CD4-positive, alpha-beta T cell treated with Interleukin-17A for 1 hour (primary cell): ENCODE measurements around the gene IL6.
"Not testable (repeated sequence)": the region's sequence is repeated elsewhere in the genome, so short reads cannot be mapped to it uniquely, and the experiment has no call there.

Experiments
- DNase-seq: peaks from one replicate; pipeline ENCODE4 v3.0.0-alpha.2; 2020

IL6 gene

DNA sequence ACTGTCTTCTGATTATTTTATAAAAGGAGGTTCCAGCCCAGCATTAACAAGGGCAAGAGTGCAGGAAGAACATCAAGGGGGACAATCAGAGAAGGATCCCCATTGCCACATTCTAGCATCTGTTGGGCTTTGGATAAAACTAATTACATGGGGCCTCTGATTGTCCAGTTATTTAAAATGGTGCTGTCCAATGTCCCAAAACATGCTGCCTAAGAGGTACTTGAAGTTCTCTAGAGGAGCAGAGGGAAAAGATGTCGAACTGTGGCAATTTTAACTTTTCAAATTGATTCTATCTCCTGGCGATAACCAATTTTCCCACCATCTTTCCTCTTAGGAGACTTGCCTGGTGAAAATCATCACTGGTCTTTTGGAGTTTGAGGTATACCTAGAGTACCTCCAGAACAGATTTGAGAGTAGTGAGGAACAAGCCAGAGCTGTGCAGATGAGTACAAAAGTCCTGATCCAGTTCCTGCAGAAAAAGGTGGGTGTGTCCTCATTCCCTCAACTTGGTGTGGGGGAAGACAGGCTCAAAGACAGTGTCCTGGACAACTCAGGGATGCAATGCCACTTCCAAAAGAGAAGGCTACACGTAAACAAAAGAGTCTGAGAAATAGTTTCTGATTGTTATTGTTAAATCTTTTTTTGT lies 2.3 kb downstream of the IL6 start:
- no peak for DNase-seq

DNA sequence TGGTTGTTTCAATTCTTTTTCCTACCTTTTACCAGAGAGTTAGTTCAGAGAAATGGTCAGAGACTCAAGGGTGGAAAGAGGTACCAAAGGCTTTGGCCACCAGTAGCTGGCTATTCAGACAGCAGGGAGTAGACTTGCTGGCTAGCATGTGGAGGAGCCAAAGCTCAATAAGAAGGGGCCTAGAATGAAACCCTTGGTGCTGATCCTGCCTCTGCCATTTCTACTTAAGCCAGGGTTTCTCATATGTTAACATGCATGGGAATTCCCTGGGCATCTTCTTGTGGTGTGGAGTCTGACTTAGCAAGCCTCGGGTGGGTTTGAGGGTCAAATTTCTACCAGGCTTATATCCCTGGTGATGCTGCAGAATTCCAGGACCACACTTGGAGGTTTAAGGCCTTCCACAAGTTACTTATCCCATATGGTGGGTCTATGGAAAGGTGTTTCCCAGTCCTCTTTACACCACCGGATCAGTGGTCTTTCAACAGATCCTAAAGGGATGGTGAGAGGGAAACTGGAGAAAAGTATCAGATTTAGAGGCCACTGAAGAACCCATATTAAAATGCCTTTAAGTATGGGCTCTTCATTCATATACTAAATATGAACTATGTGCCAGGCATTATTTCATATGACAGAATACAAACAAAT lies 3.2 kb downstream of the IL6 start:
- DNase-seq = no peak

DNA sequence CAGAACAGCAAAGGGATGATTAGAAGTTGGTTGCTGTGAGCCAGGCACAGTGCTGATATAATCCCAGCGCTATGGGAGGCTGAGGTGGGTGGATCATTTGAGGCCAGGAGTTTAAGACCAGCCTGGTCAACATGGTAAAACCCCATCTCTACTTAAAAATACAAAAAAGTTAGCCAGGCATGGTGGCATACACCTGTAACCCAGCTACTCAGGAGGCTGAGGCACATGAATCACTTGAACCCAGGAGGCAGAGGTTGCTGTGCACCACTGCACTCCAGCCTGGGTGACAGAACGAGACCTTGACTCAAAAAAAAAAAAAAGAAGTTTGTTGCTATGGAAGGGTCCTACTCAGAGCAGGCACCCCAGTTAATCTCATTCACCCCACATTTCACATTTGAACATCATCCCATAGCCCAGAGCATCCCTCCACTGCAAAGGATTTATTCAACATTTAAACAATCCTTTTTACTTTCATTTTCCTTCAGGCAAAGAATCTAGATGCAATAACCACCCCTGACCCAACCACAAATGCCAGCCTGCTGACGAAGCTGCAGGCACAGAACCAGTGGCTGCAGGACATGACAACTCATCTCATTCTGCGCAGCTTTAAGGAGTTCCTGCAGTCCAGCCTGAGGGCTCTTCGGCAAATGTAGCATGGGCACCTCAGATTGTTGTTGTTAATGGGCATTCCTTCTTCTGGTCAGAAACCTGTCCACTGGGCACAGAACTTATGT lies 4.1 kb downstream of the IL6 start:
- no peak for DNase-seq

GRCh38 chr7:22731766-22732165 lies 4.8 kb downstream of the IL6 start:
- no peak for DNase-seq

GRCh38 chr7:22732556-22733126 lies 5.6 kb downstream of the IL6 start:
- DNase-seq = no peak

DNA sequence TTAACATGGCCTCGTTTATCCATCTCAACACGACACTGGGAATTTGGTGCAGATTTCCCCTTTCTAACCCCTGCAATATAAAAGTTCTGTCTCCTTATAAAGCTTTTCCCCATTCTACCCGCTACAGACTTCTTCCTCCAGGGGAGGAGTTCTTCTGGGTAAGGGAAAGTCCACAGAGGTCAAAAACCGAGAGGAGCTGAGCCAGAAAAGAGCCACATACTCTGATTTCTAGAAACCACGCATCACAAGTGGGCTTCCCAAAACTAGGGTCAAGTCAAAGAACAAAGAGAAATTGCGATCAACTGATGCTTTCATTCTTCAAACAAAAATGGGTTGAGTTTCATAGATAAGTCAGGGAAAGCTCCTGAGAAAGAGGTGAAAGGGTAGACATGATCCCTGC lies 6.8 kb downstream of the IL6 start:
- DNase-seq = no peak

DNA sequence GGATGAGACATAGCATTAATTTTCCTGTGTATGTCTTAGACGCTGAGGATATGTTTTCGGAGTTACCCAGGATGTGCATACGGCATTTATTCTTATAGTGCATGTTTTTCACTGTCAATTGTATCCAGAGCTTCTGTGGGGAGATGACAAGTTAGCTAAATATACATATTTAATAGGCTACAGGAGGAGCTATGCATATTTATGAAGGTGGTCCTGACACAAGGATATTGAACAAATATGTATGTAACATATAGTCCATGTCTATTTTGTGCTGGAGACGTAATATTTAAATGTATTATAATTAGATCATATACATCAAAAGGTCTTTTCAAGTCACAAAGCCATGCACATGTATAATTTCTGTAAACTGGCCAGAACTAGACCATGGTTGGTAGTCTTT lies 16.0 kb downstream of the IL6 start:
- no peak for DNase-seq

GRCh38 chr7:22751341-22751740 lies 24.3 kb downstream of the IL6 start:
- DNase-seq = no peak

DNA sequence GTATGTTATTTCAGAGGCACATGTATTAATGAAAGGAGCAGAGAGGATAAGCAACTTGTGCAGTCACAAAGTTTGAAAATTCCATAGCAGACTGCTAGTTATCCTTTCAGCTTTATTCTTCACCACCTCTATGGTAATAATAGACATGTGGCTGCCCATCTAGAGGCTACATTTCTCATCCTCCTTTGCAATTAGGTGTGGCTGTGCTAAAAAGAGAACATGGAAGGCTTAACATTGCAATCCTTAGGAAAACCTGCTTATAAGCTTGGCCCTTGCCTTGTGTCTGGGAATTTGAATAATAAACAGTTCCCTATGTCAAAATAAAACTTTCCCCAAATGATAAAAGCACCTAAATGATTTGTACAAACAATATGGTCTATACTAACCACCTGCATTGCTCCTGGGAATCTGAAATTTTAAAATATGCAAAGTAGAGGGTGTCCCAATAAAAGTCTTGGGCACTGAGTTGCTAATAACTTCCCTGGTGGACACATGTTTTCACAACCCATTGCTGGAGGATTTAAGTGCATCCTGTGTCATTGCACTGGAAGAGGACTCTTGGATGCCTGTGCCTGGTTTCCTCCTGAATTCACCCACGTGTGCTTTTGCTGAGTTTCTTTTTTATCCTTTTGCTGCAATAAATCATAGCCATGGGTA lies 30.5 kb downstream of the IL6 start:
- no peak for DNase-seq

- DNase-seq = no peak
These were observed 31.6 kb downstream of the IL6 start for GRCh38 chr7:22758576-22758975.

- no peak for DNase-seq
These were observed 32.7 kb downstream of the IL6 start for GRCh38 chr7:22759721-22760120.

DNA sequence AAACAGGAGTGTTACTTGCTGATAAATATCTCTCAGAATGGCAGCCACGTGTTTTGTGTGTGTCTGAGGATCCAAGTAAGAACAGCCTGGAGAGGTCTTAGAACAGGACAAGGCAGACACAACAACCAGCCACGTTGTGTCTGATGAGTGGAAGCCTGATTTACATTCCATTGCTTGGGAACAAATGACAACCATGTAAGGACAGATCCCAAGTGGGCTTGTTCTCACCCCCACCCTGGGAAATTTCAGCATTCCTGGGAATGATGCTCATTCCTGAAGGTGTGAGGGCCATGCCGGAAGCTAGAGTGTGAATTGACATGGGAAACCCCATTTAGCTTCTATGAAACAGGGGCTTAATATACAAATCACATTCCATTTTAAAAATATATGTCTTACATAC lies 35.9 kb downstream of the IL6 start:
- no peak for DNase-seq

DNA sequence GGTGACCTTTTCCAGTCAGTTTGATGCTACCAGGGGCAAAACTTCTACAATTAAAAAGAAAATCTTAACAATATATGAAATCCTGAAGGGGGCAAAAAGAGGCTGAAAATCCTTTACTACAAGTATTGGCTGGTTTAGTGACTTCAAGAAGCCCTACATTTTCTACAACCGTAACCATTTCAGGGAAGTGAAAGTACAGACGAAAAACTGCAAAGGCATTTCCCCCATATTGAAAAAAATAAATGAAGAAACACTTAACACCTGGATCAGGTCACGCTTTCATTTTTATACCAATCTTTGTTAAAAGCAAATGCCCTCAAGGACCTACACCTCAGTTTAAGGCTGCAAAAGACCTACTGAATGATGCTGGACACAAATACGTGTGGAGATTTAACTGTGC lies 38.6 kb downstream of the IL6 start:
- no peak for DNase-seq

DNA sequence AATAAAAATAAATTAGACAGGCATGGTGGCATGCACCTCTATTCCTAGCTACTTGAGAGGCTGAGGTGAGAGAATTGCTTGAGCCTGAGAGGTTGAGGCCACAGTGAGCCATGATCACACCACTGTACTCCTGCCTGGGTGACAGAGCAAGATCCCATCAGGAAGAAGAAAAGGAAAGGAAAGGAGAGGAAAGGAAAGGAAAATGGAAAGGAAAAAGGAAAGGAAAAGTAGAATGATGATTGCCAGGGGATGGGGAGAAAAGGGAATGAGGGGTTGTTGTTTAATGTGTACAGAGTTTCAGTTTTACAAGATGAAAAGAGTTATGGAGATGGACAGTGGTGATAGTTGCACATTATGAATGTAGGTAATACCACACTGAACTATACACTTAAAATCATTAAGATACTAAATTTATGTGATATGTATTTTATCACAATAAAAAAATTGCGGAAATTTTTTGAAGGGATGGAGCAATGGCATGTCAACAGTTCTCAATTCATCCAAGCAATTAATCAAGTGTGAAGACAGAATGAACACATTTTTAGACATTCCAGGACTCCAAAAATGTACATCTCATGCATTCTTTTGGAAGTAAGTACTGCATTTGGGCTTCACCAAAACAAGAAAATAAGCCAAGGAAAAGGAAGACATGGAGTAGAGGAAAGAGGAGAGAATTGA lies 44.3 kb downstream of the IL6 start:
- DNase-seq = no peak

DNA sequence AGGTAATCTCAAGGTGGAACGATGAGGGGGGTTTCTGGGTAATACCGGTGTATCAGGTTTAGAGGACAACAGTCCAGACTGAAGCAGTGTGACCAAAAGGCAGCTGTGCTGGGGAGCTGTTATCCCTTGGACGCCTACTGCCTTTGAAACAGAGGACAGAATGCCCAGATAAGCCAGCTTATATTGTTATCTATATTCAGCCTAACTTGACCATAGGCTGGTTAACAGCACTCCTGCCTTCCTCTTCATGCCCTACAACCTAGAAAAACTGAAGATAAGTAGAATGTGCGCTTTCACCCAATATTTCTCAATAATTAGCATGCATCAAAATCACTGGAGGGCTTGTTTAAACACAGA lies 44.9 kb downstream of the IL6 start:
- no peak for DNase-seq

- no peak for DNase-seq
These were observed 45.9 kb downstream of the IL6 start for GRCh38 chr7:22772885-22773284.

DNA sequence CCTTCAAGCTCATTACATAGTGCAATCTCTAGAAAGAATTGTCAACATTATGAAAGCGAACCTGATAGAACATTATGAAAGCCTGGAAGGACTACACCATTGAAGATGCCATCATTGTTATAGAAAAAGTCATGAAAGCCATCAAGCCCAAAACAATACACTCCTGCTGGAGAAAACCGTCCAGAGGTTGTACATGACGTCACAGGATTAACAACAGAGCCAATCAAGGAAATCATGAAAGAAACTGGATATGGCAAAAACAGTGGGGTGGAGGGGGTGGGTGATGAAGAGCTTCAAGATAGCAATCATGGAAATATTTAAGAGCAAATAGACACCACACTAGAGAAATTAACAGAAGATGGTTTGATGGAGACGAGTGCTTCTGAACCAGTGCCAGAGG lies 50.0 kb downstream of the IL6 start:
- no peak for DNase-seq

GRCh38 chr7:22779730-22780323 lies 52.8 kb downstream of the IL6 start:
- DNase-seq = not testable (repeated sequence)

DNA sequence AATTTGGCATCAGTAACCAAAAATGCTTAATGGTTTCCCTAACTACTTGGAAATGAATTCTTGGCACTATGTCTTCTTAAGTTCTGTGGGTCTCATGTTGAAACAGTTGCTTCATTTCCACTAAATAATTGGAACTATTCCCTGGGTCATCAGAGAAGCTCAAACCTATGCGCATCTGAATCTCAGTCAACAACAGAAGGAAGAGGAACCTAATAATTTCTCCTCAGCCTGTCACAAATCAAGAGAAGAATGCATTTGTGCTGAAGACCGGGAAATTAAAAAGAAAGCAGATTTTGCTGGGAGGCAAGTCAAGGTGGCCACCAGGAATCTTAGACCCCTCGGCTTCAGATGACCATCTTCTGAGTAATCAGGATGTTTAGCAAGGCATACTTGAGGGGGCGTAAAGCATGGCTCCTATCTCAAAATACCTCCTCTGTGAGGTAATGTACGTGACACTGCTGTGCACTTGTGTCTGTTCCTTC lies 54.3 kb downstream of the IL6 start:
- no peak for DNase-seq
